H1 (cell line): Measurements from ENCODE around the gene CNOT6L. TPM values are rescaled to one million over a fixed set of nuclear protein-coding genes. Genes with fewer than 3 reads are reported as not detected.

ENCODE experiments used
- CTCF ChIA-PET: fragments of 300-600 bp; sonication (Branson Sonifier 250); formaldehyde crosslinking; loops from one replicate; lab custom pipeline; 2021; ENCODE audit not compliant: partially characterized antibody; lab: Charles Lee
- POLR2A ChIA-PET: fragments of 300-600 bp; sonication (Branson Sonifier 250); formaldehyde crosslinking; loops from one replicate; lab custom pipeline; 2021; ENCODE audit warnings: inconsistent platforms; ENCODE audit not compliant: partially characterized antibody; lab: Charles Lee
- DNase-seq, 2 experiments: peaks; one replicate each; pipeline versions ENCODE4 v3.0.0 to v3.0.0-alpha.2; 2010 to 2022; ENCODE audit warnings: low spot score in 2 of 2, low read depth in 1 of 2, mixed read lengths in 1 of 2
- FAIRE-seq: peaks from 2 replicates; lab custom pipeline; 2011; peaks lifted over from hg19 to GRCh38; lab: Jason Lieb, UNC
- H2AFZ ChIP-seq: 2 replicates; pipeline ENCODE4 v1.8.1; 2012; ENCODE audit warnings: low read length, inconsistent platforms
- H2AK5ac ChIP-seq: 2 replicates; pipeline ENCODE4 v1.6.1; 2013; ENCODE audit warnings: low read depth, low read length
- H2BK120ac ChIP-seq: replicated peaks from 2 replicates; pipeline ENCODE3; 2013; ENCODE audit warnings: low read depth, low read length, inconsistent platforms
- H2BK12ac ChIP-seq: 2 replicates; pipeline ENCODE4 v1.6.1; 2013; ENCODE audit warnings: low read depth, low read length
- H2BK15ac ChIP-seq: 2 replicates; pipeline ENCODE4 v1.6.1; 2013; ENCODE audit warnings: low read length
- H2BK20ac ChIP-seq: 2 replicates; pipeline ENCODE4 v1.6.1; 2013; ENCODE audit warnings: low read length
- H2BK5ac ChIP-seq: 2 replicates; pipeline ENCODE4 v1.6.1; 2013; ENCODE audit warnings: low read depth, low read length
- H3K14ac ChIP-seq: 2 replicates; pipeline ENCODE4 v1.6.1; 2013; ENCODE audit warnings: inconsistent platforms; ENCODE audit not compliant: insufficient read length
- H3K18ac ChIP-seq: 2 replicates; pipeline ENCODE4 v1.6.1; 2013; ENCODE audit warnings: low read length; ENCODE audit errors: extremely low read depth
- H3K23ac ChIP-seq: 2 replicates; pipeline ENCODE4 v1.6.1; 2013; ENCODE audit warnings: inconsistent platforms; ENCODE audit not compliant: insufficient read length
- H3K23me2 ChIP-seq: 2 replicates; pipeline ENCODE4 v1.6.1; 2013; ENCODE audit warnings: low read depth, low read length
- H3K27ac ChIP-seq: 2 replicates; pipeline ENCODE4 v1.6.1; 2011; ENCODE audit warnings: low read depth, low read length, inconsistent platforms
- H3K27me3 ChIP-seq, 4 experiments: replicated peaks in 1 of 4; 1 replicate in 1 of 4; 2 replicates in 3 of 4; pipeline versions ENCODE4 v1.6.1 to v1.8.1; 2011 to 2013; ENCODE audit warnings: low read length in 3 of 4, mild to moderate bottlenecking in 3 of 4, inconsistent platforms in 2 of 4, mixed read lengths in 2 of 4, moderate library complexity in 1 of 4; ENCODE audit not compliant: control insufficient read depth in 3 of 4, insufficient read depth in 3 of 4; ENCODE audit errors: extremely low read depth in 1 of 4
- H3K36me3 ChIP-seq, 4 experiments: 2 replicates each; pipeline versions ENCODE4 v1.6.1 to v1.8.1; 2011 to 2013; ENCODE audit warnings: mild to moderate bottlenecking in 4 of 4, low read length in 3 of 4, moderate library complexity in 2 of 4, control low read depth in 1 of 4, inconsistent platforms in 1 of 4; ENCODE audit not compliant: insufficient read depth in 4 of 4, control insufficient read depth in 2 of 4
- H3K4ac ChIP-seq: replicated peaks from 2 replicates; pipeline ENCODE3; 2013; ENCODE audit warnings: low read length, low read depth, mixed read lengths, inconsistent platforms; ENCODE audit not compliant: insufficient read length
- H3K4me1 ChIP-seq, 4 experiments: replicated peaks in 1 of 4; 1 replicate in 1 of 4; 2 replicates in 3 of 4; pipeline versions ENCODE4 v1.6.1 to v1.8.1; 2011 to 2013; ENCODE audit warnings: low read length in 3 of 4, inconsistent platforms in 2 of 4, mixed read lengths in 1 of 4; ENCODE audit not compliant: insufficient read depth in 4 of 4, control insufficient read depth in 3 of 4
- H3K4me2 ChIP-seq, 2 experiments: 2 replicates each; pipeline versions ENCODE4 v1.6.1 to v1.8.1; 2011 to 2013; ENCODE audit warnings: low read depth in 2 of 2, low read length in 2 of 2, control low read depth in 1 of 2, inconsistent platforms in 1 of 2, mild to moderate bottlenecking in 1 of 2; ENCODE audit not compliant: insufficient read depth in 1 of 2
- H3K4me3 ChIP-seq, 4 experiments: fragments of 200-600, 300-600 bp in 1 of 4; sonication (generic), shearing (Covaris generic), sonication (Bioruptor Twin) in 1 of 4; 2 replicates each; pipeline versions ENCODE4 v1.5.1 to v1.8.1; 2011 to 2016; ENCODE audit warnings: low read length in 4 of 4, low read depth in 3 of 4, control low read depth in 2 of 4, inconsistent platforms in 2 of 4, mild to moderate bottlenecking in 2 of 4, mixed read lengths in 1 of 4, moderate library complexity in 1 of 4; ENCODE audit not compliant: insufficient read depth in 2 of 4; ENCODE audit errors: extremely low read depth in 1 of 4
- H3K56ac ChIP-seq: replicated peaks from 2 replicates; pipeline ENCODE3; 2013; ENCODE audit warnings: low read depth, mild to moderate bottlenecking, mixed read lengths, low read length, inconsistent platforms; ENCODE audit not compliant: insufficient read length
- H3K79me1 ChIP-seq: 2 replicates; pipeline ENCODE4 v1.6.1; 2013; ENCODE audit warnings: low read depth, low read length, control low read depth
- H3K79me2 ChIP-seq, 2 experiments: 2 replicates each; pipeline versions ENCODE4 v1.6.1 to v1.8.1; 2012 to 2013; ENCODE audit warnings: low read length in 2 of 2, mild to moderate bottlenecking in 2 of 2, inconsistent platforms in 1 of 2; ENCODE audit not compliant: insufficient read depth in 2 of 2, control insufficient read depth in 1 of 2
- H3K9ac ChIP-seq, 4 experiments: replicated peaks in 1 of 4; 1 replicate in 1 of 4; 2 replicates in 3 of 4; pipeline versions ENCODE4 v1.6.1 to v1.8.1; 2011 to 2013; ENCODE audit warnings: low read depth in 3 of 4, low read length in 3 of 4, control low read depth in 2 of 4, mild to moderate bottlenecking in 2 of 4, moderate library complexity in 2 of 4, inconsistent platforms in 1 of 4; ENCODE audit errors: extremely low read depth in 1 of 4
- H3K9me3 ChIP-seq, 2 experiments: 2 replicates each; pipeline versions ENCODE4 v1.6.1 to v1.8.1; 2012 to 2013; ENCODE audit warnings: mild to moderate bottlenecking in 2 of 2, moderate library complexity in 2 of 2, control low read depth in 1 of 2, inconsistent platforms in 1 of 2, low read depth in 1 of 2, low read length in 1 of 2, mixed read lengths in 1 of 2; ENCODE audit not compliant: insufficient read depth in 2 of 2
- H4K20me1 ChIP-seq, 2 experiments: replicated peaks in 1 of 2; 2 replicates each; pipeline versions ENCODE3 to v1.8.1; 2011 to 2013; ENCODE audit warnings: inconsistent platforms in 2 of 2, low read length in 2 of 2, mild to moderate bottlenecking in 1 of 2; ENCODE audit not compliant: insufficient read depth in 2 of 2, control insufficient read depth in 1 of 2
- H4K5ac ChIP-seq: 2 replicates; pipeline ENCODE4 v1.6.1; 2013; ENCODE audit warnings: low read length, low read depth, mixed read lengths, inconsistent platforms; ENCODE audit not compliant: insufficient read length
- H4K8ac ChIP-seq: 2 replicates; pipeline ENCODE4 v1.8.0; 2013; ENCODE audit warnings: mild to moderate bottlenecking, moderate library complexity, low read length, inconsistent platforms; ENCODE audit not compliant: insufficient read depth; ENCODE audit errors: extremely low read depth
- H4K91ac ChIP-seq: replicated peaks from 2 replicates; pipeline ENCODE3; 2013; ENCODE audit warnings: low read length, mixed read lengths, inconsistent platforms; ENCODE audit not compliant: insufficient read length
- CTCF ChIP-seq, 3 experiments: IDR thresholded peaks; 1 replicate in 2 of 3; 2 replicates in 1 of 3; pipeline versions ENCODE4 v1.5.1 to v1.6.1; 2011; ENCODE audit warnings: low read length in 3 of 3, mild to moderate bottlenecking in 3 of 3, inconsistent platforms in 2 of 3, low read depth in 1 of 3, moderate library complexity in 1 of 3; ENCODE audit not compliant: insufficient read depth in 1 of 3; ENCODE audit errors: control extremely low read depth in 1 of 3
- KDM1A ChIP-seq: fragments of 200-600, 300-600 bp; sonication (generic); IDR thresholded peaks from 2 replicates; pipeline ENCODE4 v1.7.1; 2016; ENCODE audit warnings: mild to moderate bottlenecking, low read length, borderline replicate concordance
- MAX ChIP-seq: IDR thresholded peaks from 2 replicates; pipeline ENCODE4 v1.6.1; 2012; ENCODE audit warnings: inconsistent platforms
- WGBS, 2 experiments: shearing (Covaris generic) in 1 of 2; methylation state at CpG; one replicate each; pipeline versions ENCODE4 v1.1.6 to v1.1.7; 2013 to 2015; ENCODE audit warnings: low lambda C conversion rate in 2 of 2, mixed read lengths in 2 of 2, inconsistent platforms in 1 of 2, low coverage in 1 of 2, missing lambda C conversion rate in 1 of 2; ENCODE audit not compliant: insufficient replicate concordance in 2 of 2, insufficient coverage in 1 of 2, insufficient read length in 1 of 2; ENCODE audit errors: extremely low coverage in 1 of 2, missing lambda C conversion rate in 1 of 2; 5-methylcytosine and 5-hydroxymethylcytosine counted together
- polyA plus RNA-seq, 7 experiments: library from polyadenylated mRNA; depleted of rRNA in 3 of 7; stranded (reverse) in 5 of 7; unstranded in 2 of 7; fragments of >200 nt in 5 of 7; fragments of 200-250 nt in 2 of 7; gene quantifications; 1 replicate in 5 of 7; 2 replicates in 1 of 7; 4 replicates in 1 of 7; pipeline versions ENCODE4 v1.2.1 to v1.2.3, GENCODE V29; 2011 to 2013; ENCODE audit warnings: missing spikeins in 2 of 7, mixed read lengths in 2 of 7
- total RNA-seq: library from RNA; stranded (reverse); fragmentation: NEBNext Ultra II Directional; extraction: Animal tissue kit (Norgen Biotek cat#: 25700); gene quantifications from 2 replicates; pipeline ENCODE4 v1.2.1, GENCODE V29; 2021

The CNOT6L gene
- total and polyA plus RNA-seq, 2 of the 8 experiments (the other 6 are each of a cell fraction or from before 2014, with no cell fraction given) = 2.0 to 22.4 TPM

GRCh38 chr4:77826275-77826674 is 7.1 kb upstream of the CNOT6L start:
- H2AK5ac ChIP-seq = no peak overlapping the region
- H3K27ac ChIP-seq = no peak overlapping the region
- H3K4me3 ChIP-seq = no peak overlapping the region
- FAIRE-seq (no peak), DNase-seq (no peak)
- CTCF ChIA-PET = interaction anchor here (1.7 kb wide), 1 partner anchor 9 kb away, joined by 5 read pairs; no protein-coding TSS in a partner anchor
- no peak overlapping the region for H3K9ac ChIP-seq
- H2BK5ac ChIP-seq = no peak overlapping the region
- H2BK120ac ChIP-seq = no peak overlapping the region
- no peaks in the 10 kb centered on the region for H3K4me1 ChIP-seq
- H3K23me2 ChIP-seq = no peaks in the 10 kb centered on the region
- no peak overlapping the region for H3K4ac ChIP-seq
- H3K4me2 ChIP-seq = no peak overlapping the region
- H4K8ac ChIP-seq = no peak overlapping the region
- no peak overlapping the region for H4K91ac ChIP-seq
- H3K14ac ChIP-seq = no peak overlapping the region
- no peak overlapping the region for H3K56ac ChIP-seq
- H3K79me1 ChIP-seq = no peaks in the 10 kb centered on the region
- H4K5ac ChIP-seq = no peak overlapping the region
- no peak overlapping the region for H3K23ac ChIP-seq
- no peaks in the 10 kb centered on the region for H3K79me2 ChIP-seq
- no peaks in the 10 kb centered on the region for H3K27me3 ChIP-seq
- no peaks in the 10 kb centered on the region for H3K36me3 ChIP-seq
- H3K18ac ChIP-seq = no peak overlapping the region
- H2BK15ac ChIP-seq = no peak overlapping the region
- H3K9me3 ChIP-seq = no peaks in the 10 kb centered on the region
- no peak overlapping the region for H2AFZ ChIP-seq
- no peaks in the 10 kb centered on the region for H4K20me1 ChIP-seq
- H2BK20ac ChIP-seq = no peak overlapping the region
- POLR2A ChIA-PET = interaction anchor here (1.1 kb wide), 1 partner anchor 36 kb away, joined by 5 read pairs; the partner anchor contains the start of gene MRPL1
- H2BK12ac ChIP-seq = no peak overlapping the region
- 75% methylated on average over 6 of the region's 6 CpGs; no CpG with 5 or more reads in 1 of the 2 experiments for WGBS, 2 experiments
- TF ChIP-seq CTCF (IDR thresholded peaks at IDR 0.05; ENCODE audit: control extremely low read depth in 1 of 3, insufficient read depth in 1 of 3, low read depth in 1 of 3, low read length in 3 of 3) = no peak
- TF ChIP-seq KDM1A = no peak
- TF ChIP-seq MAX = no peak
